NCI-H2107 treated with DMSO at 0.1 percent for 48 hours (cell line): Measurements from ENCODE around the gene SAMD1.
A peak's percentile ranks its signal among the peaks of the same experiment; 100 is the strongest.

Experiments used
- DNase-seq: peaks from one replicate; lab custom pipeline; 2025; ENCODE audit not compliant: unreplicated experiment; lab: John Stamatoyannopoulos, UW

The SAMD1 gene

DNA sequence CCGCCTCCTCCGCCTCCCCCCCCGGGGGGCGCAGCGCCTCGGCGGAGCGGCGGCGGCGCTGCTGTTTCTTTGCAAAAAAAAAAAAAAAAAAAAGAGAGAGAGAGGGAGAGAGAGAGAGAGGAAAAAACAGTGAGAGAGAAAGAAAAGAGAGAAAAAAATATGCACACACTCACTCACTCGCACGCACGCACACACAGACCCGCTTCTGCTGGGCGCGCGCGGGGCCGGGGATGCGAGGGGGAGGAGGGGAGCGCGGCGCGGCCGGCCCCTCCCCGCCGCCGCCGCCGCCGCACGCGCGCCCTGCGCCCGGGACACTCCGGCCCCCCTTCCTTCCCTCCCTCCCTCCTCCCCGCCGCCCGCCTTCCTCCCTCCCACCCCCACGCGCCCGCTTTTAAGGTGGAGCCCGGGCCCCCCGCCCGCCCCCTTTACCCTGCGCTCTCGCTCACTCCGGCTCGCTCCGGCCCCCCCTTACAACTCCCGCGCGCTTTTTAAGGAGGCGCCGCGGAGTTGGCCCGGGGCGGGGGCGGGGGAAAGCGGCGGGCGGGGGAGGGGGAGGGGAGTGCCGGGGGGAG, at the start of gene SAMD1:
TSS of gene SAMD1 (minus strand) at position 243 of the 572 bp plus-strand sequence.
- no peak for DNase-seq

- DNase-seq = no peak
These were observed 49.4 kb upstream of the SAMD1 start for GRCh38 chr19:14139944-14140343.

GRCh38 chr19:14138576-14139265, 48.2 kb upstream of the SAMD1 start:
- DNase-seq = no peak

DNA sequence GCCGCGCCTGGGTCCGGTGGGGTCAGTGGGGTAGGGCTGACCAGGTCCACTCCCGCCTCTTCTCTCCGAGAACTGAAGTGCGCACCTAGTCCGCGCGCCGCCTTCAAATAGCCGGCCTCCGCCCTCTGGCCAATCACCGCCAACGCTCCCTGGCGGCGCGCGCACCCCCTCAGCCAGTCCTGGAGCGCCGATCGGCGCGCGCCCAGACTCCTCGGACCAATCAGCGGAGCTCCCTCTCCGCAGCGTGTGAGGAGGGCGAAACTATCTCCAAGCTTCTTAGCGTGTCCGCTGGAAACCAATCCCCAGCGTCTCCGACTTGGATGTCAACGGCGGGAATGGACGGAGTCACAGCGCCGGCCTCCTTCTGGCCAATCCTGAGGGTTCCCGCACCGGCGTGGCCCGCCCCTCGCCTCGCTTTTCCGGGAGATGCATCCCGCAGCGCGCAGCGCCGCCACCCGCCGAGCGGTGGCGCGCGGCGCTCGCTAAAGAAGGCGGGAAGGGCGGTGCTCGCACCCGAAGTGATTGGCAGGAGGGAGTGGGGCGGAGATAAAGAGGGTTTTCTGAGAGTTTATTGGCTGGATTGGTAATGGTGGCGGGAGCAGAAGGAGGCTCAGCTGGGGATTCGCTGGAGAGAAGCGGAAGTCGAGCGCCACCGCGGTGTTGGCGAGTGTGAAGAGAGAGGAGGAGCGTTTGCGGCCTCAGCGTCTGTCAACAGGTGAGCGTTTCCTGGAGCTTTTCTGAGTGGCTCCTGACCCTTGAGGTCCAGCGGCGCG, 46.1 kb upstream of the SAMD1 start, which contains the start of gene ASF1B:
TSS of gene ASF1B (minus strand) at position 81 of the 773 bp plus-strand sequence. CDS start 133 bp downstream, outside the sequence.
- peak; percentile 99 for DNase-seq

DNA sequence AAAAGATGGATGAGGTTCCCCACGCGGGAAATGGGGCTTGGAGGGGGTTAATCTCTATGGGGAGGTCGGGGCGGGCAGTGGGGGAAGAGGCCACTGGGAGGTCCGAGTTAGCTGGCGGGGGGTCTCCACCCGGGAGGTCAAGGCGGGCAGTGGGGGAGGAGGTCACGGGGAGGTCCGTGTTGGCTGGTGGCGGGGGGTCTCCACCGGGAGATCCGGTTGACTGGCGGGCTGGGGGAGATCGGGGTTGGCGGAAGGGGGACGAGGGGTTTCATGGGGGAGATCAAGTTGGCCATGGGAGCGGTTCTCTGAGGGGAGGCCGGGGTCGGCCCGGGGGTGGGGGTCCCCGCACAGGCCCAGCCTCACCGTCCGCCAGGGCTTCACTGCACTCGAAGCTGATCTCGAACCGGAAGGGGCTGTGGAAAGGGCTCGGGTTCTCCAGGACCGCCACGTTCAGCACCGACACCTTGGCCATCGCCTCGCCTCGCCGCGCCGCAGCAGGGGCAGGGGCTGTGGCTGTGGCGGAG, 45.5 kb upstream of the SAMD1 start:
- no peak for DNase-seq

DNA sequence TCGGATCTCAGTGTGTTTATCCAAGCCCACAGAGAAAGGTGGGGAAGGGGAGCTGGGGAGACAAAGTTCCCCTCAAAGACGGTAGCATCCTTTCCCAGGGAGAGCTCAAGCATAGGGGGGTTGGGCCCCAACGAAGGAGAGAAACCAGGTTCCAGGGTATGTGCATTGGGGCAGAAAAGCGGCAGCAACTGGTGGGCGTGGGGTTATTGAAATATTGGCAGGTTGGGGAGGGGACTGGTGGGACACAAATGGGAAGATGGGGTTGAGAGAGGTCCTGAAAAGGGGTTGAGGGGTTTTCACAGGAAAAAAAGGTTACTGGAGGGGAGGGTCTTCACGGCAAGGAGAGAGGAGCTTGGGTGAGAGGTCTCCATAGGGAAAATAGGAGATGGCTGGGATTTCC, 44.8 kb upstream of the SAMD1 start:
- no peak for DNase-seq

- no peak for DNase-seq
These were observed 37.5 kb upstream of the SAMD1 start for GRCh38 chr19:14127929-14128509.

- no peak for DNase-seq
These were observed 36.6 kb upstream of the SAMD1 start for GRCh38 chr19:14127176-14127575.

GRCh38 chr19:14122924-14123323, 32.4 kb upstream of the SAMD1 start:
- no peak for DNase-seq

- no peak for DNase-seq
These were observed 29.9 kb upstream of the SAMD1 start for GRCh38 chr19:14120497-14120780.

GRCh38 chr19:14119644-14120496, 29.3 kb upstream of the SAMD1 start:
- DNase-seq = no peak

DNA sequence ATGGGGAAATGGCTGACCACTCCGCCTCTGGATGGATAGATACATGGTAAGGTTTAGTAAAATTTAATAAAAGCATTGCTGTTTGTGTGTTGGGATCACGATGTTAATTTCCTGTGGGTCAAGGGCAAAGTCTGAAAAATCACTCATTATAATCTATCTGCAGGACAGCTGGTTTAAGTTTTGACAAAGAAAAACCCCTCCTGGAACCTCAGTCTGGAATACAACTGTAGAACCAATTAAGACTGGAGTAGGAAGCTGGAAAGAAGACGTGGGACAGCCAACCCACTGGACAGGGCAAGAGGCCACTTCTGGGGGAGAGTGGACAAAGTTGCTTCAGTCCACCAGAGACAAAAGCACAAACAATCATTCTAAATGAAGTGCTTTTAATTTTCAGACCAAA, 28.6 kb upstream of the SAMD1 start:
- no peak for DNase-seq

GRCh38 chr19:14118165-14119051, 27.9 kb upstream of the SAMD1 start:
- peak; percentile 54 for DNase-seq

DNA sequence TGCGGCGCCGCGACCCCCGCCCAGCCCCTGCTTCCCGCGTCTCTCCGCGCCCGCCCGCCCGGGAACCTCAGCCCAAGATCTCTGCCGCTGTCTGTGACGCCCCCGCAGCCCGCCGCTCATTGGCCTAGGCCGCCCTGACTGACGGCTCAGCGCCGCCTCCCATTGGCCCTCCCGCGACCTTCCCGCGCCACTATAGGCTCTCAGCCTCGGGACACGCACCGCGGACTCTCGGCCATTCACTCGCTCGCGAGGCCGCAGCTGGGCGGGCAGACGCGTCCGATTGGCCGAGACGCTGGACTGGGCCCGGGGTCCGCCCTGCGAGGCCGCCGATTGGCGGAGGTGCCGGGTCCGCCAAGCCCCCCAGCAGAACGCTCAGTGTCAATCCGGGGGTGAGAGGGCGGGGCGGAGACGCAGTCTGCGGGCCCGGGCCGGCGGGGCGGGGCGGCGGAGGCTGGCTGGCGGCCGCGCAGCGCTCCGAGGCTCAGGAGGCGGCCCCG, 27.2 kb upstream of the SAMD1 start, which contains the start of gene PRKACA:
TSS of gene PRKACA (minus strand) at position 95 of the 497 bp plus-strand sequence. CDS start 215 bp downstream, outside the sequence.
- DNase-seq = peak; percentile 86

DNA sequence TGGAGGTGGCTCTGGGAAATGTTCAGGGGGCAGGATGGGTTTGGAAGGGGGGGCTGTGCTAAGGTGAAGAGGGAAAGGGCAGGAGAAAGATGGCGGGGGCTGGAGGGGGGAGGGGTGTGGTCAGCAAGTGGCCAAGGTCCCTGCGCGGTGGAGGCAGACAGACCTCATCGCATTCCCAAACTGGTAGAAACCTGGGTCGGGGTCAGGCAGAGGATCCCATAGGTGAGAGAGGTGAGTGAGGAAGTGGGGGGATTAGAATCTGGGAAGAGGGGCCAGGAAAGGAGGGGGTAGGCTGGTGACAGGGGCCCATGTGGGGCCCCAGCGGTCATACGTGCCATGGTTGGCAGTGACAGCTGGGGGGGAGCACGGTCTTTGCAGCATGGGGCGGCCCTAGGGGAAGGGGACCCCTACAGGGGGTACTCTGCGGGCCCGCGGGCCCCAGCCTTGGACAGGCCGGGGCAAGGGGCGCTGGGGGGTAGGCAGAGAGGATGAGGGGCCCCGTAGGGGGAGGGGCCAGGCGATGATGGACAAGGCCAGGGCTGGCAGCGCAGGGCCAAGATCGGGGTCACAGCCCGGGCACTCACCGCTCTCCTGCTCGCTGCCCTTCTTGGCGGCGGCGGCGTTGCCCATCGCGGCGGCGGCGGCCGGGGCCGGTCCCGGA, 26.5 kb upstream of the SAMD1 start:
- no peak for DNase-seq

GRCh38 chr19:14116525-14116917, 26.0 kb upstream of the SAMD1 start:
- DNase-seq = no peak

- no peak for DNase-seq
These were observed 25.2 kb upstream of the SAMD1 start for GRCh38 chr19:14115756-14116155.

- DNase-seq = no peak
These were observed 24.3 kb upstream of the SAMD1 start for GRCh38 chr19:14114854-14115253.

GRCh38 chr19:14114439-14114838, 23.9 kb upstream of the SAMD1 start:
- DNase-seq = no peak
